ENCODE data around the gene NUP93. TPM values are rescaled to one million over a fixed set of nuclear protein-coding genes. Genes with fewer than 3 reads are reported as not detected.

Gene NUP93
- polyA plus RNA-seq, 1 donor from 2014 or later: 237 TPM

- H3K36me3 ChIP-seq (ENCODE audit: insufficient read depth, low read length): no peaks in the 10 kb centered on the region
- H3K4me2 ChIP-seq (ENCODE audit: low read length): no peak overlapping the region
- H3K27me3 ChIP-seq (ENCODE audit: insufficient read depth, low read depth, low read length): no peaks in the 10 kb centered on the region
- H2AFZ ChIP-seq (ENCODE audit: low read depth, low read length): no peak overlapping the region
- no peak overlapping the region for H3K27ac ChIP-seq (ENCODE audit: low read length)
- no peaks in the 10 kb centered on the region for H3F3A ChIP-seq (ENCODE audit: insufficient read depth, low read length, poor library complexity, severe bottlenecking)
- no peak overlapping the region for H3K4me3 ChIP-seq (ENCODE audit: low read length)
- H4K20me1 ChIP-seq (ENCODE audit: insufficient read depth): no peaks in the 10 kb centered on the region
- H3K79me2 ChIP-seq (replicated peaks; ENCODE audit: insufficient read depth, low read length): no peaks in the 10 kb centered on the region
- no peak overlapping the region for H3K9ac ChIP-seq (ENCODE audit: low read length)
- TF ChIP-seq REST (IDR thresholded peaks at IDR 0.05; ENCODE audit: borderline replicate concordance) (no peak), EZH2 (IDR thresholded peaks at IDR 0.05; ENCODE audit: borderline replicate concordance, insufficient read depth, low read length, poor library complexity, severe bottlenecking) (no peak), SMC3 (conservative IDR thresholded peaks at IDR 0.05; ENCODE audit: poor library complexity) (no peak)
- no peaks in the 10 kb centered on the region for H3K9me2 ChIP-seq (ENCODE audit: insufficient read depth, low read length)
- no peaks in the 10 kb centered on the region for H3K9me3 ChIP-seq (ENCODE audit: low read length)
These were observed 164.5 kb downstream of the NUP93 start for GRCh38 chr16:56894331-56894917.

GRCh38 chr16:56895813-56896212 lies 165.9 kb downstream of the NUP93 start:
- no peak for TF ChIP-seq MXI1 (conservative IDR thresholded peaks at IDR 0.05; ENCODE audit: poor library complexity, severe bottlenecking)
- H2AFZ ChIP-seq (ENCODE audit: low read depth, low read length): no peak overlapping the region
- H3K9me3 ChIP-seq (ENCODE audit: low read length): no peaks in the 10 kb centered on the region
- no peak overlapping the region for H3K9ac ChIP-seq (ENCODE audit: low read length)
- H3F3A ChIP-seq (ENCODE audit: insufficient read depth, low read length, poor library complexity, severe bottlenecking): no peaks in the 10 kb centered on the region
- H3K27ac ChIP-seq (ENCODE audit: low read length): no peak overlapping the region
- H3K36me3 ChIP-seq (ENCODE audit: insufficient read depth, low read length): no peaks in the 10 kb centered on the region
- no peaks in the 10 kb centered on the region for H4K20me1 ChIP-seq (ENCODE audit: insufficient read depth)
- no peaks in the 10 kb centered on the region for H3K79me2 ChIP-seq (replicated peaks; ENCODE audit: insufficient read depth, low read length)
- no peak overlapping the region for H3K4me3 ChIP-seq (ENCODE audit: low read length)
- no peaks in the 10 kb centered on the region for H3K9me2 ChIP-seq (ENCODE audit: insufficient read depth, low read length)
- no peak overlapping the region for H3K4me2 ChIP-seq (ENCODE audit: low read length)
- H3K27me3 ChIP-seq (ENCODE audit: insufficient read depth, low read depth, low read length): no peaks in the 10 kb centered on the region

- H3F3A ChIP-seq (ENCODE audit: insufficient read depth, low read length, poor library complexity, severe bottlenecking): no peaks in the 10 kb centered on the region
- no peak overlapping the region for H2AFZ ChIP-seq (ENCODE audit: low read depth, low read length)
- H3K9me3 ChIP-seq (ENCODE audit: low read length): no peaks in the 10 kb centered on the region
These were observed 166.3 kb downstream of the NUP93 start for GRCh38 chr16:56896244-56896643.

More at GRCh38 chr16:56896244-56896643, 166.3 kb downstream of the NUP93 start:
- H3K27ac ChIP-seq (ENCODE audit: low read length): no peak overlapping the region
- no peaks in the 10 kb centered on the region for H4K20me1 ChIP-seq (ENCODE audit: insufficient read depth)
- no peak overlapping the region for H3K4me2 ChIP-seq (ENCODE audit: low read length)
- TF ChIP-seq TAF1 (IDR thresholded peaks at IDR 0.05; ENCODE audit: low read depth): no peak
- TF ChIP-seq SMC3 (conservative IDR thresholded peaks at IDR 0.05; ENCODE audit: poor library complexity): no peak
- no peak for TF ChIP-seq REST (IDR thresholded peaks at IDR 0.05; ENCODE audit: borderline replicate concordance)
- no peak for TF ChIP-seq RAD21 (conservative IDR thresholded peaks at IDR 0.05)
- no peak for TF ChIP-seq MXI1 (conservative IDR thresholded peaks at IDR 0.05; ENCODE audit: poor library complexity, severe bottlenecking)
- no peaks in the 10 kb centered on the region for H3K36me3 ChIP-seq (ENCODE audit: insufficient read depth, low read length)
- no peak overlapping the region for H3K4me3 ChIP-seq (ENCODE audit: low read length)
- H3K9ac ChIP-seq (ENCODE audit: low read length): no peak overlapping the region
- H3K27me3 ChIP-seq (ENCODE audit: insufficient read depth, low read depth, low read length): no peaks in the 10 kb centered on the region
- no peaks in the 10 kb centered on the region for H3K9me2 ChIP-seq (ENCODE audit: insufficient read depth, low read length)
- no peaks in the 10 kb centered on the region for H3K79me2 ChIP-seq (replicated peaks; ENCODE audit: insufficient read depth, low read length)
